SKM-1 (cell line): ENCODE results near the gene UBE2G2.

Source experiments
- DNase-seq: peaks from one replicate; lab custom pipeline; 2025; ENCODE audit not compliant: unreplicated experiment; lab: John Stamatoyannopoulos, UW

UBE2G2 gene

DNA sequence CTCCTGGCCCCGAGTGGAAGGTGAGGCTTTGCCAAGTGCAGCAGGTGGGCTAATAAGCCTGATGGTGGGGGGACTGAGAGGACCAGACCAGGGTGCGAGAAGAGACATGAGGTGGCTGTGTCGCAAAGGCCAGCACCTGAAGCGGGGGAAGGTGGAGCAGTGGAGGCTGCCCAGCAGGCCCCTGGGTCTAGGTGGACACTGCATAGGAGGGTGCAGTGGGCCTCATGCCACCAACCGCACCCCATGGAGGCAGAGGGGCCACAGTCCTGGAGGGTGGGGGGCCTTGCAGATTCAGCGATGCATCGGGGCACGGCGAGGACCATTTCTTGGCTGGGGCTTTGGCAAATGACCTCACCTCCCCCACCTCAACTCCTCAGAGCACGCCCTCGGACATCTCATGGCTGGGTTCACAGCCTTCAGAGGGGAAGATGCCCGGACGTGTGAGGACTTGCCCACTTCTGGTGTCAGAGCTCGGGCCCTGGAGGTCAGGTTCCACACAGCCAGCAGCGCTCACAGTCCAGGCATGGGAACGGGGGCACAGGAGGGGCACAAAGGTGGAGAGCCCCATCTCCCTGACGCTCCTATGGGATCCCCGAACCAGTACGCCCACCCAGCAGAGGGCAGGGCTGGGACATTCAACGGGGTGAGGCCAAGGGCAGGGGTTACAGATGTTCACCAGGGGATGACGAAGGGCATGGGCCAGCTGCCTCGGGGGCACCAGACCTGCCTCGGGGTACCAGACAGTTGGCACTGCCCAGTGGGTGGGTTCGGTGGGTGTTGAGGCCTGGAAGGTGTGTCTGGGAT is 35.4 kb downstream of the UBE2G2 start:
- no peak for DNase-seq

DNA sequence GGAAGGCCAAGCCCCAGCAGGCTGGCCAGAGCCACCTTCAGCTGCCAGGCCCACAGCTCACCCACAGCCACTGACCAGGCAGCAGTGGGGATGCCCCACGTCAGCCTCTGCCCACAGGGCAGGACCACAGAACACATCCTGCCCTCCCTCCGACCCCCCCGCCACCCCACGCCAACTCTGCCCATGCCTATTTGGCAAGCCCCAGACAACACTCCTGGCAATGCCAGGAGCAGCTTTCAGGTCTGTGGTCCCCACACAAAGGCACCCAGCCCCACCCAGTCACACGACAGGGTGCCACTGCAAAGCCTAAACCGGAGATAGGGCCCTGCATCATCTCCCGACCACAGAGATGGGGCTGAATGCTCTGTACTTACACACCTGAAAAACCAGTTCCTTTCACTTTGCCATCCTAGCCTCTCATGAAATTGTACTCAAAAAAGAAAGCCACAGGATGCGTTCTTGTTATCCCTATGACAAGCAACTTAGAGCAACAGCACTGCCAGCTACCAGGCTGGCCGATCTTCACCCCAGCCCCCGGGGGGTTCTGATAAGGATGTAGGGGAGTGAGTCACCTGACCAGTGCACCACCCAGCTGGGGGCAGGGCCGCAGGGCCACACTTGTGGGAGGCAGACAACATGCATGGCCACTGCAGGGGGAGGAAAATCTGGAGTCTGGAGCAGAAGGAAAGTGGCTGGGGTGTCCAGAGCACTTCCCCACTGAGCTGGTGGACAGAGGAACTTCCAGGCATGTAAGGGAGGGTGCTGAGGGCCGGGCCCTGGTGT is 36.2 kb downstream of the UBE2G2 start:
- no peak for DNase-seq

DNA sequence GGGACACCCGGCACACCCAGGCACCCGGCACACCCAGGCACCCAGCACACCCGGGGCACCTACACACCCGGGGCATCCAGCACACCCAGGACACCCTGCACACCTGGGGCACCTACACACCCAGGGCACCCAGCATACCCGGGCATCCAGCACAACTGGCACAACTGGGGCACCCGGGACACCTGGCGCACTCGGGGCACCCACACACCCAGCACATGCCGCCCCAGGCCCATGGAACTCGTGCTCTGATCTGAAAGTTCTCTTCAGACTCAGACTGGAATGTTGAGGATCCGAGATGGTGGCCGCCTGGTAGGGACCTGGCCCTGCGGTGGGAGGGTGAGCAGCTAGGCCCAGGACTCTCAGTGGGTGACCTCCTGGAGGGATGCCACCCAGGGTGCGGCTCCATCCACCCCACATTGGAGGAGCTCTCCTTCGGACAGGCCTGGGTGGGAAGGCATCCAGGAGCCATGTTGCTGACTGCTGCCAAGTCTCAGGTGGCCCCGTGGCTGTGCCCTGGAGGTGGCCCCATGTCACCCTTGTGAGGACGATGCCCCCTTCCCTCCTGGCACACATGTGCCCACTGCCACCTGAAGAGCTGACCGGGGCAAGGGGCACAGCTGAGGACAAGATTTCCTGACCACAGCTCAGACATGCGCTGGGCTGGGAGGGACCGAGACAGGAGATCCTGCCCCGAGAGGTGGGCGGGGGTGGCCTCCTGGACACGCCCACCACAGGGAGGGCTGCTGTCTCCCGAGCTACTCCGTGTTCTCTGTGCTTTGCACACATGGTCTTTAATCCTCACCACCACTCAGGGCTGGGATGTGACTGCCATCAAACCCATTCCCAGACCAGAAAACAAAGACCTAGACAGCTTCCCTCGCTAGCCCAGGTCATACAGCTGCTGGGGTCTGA is 37.0 kb downstream of the UBE2G2 start:
- DNase-seq: no peak

DNA sequence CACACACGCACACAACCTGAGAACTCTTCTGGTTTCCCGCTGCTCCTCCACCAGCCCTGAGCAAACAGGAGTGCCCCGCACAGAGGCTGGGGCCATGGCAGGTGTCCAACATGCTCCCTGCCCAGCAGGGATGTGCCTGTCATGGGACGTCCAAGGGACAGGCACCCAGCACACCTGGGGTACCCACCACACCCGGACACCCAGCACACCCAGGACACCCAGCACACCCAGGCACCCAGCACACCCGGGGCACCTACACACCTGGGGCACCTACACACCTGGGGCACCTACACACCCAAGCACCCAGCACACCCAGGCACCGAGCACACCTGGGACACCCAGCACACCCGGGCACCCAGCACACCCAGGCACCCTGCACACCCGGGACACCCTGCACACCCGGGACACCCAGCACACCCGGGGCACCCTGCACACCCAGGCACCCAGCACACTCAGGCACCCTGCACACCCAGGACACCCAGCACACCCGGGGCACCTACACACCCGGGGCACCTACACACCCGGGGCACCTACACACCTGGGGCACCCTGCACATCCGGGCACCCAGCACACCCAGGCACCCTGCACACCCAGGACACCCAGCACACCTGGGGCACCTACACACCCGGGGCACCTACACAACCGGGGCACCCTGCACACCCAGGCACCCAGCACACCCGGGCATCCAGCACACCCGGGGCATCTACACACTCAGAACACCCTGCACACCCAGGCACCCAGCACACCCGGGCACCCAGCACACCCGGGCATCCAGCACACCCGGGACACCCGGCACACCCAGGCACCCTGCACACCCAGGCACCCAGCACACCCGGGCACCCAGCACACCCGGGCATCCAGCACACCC is 37.9 kb downstream of the UBE2G2 start:
- DNase-seq: no peak

DNA sequence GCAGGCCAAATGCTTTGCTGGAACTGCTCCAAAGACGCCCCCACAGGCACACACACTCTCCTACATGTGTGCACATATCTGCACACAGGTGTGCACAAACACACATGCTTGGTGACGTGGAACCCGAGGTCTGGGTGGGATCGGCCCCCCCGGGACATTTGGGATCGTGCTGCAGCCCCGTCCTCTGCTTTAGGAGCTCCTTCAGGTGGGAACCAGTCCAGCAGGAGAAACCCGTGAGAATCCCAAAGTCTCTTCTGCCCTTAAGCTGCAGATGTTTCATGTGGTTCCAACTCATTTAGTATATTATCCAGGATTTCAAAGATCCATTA is 38.6 kb downstream of the UBE2G2 start:
- DNase-seq: no peak

DNA sequence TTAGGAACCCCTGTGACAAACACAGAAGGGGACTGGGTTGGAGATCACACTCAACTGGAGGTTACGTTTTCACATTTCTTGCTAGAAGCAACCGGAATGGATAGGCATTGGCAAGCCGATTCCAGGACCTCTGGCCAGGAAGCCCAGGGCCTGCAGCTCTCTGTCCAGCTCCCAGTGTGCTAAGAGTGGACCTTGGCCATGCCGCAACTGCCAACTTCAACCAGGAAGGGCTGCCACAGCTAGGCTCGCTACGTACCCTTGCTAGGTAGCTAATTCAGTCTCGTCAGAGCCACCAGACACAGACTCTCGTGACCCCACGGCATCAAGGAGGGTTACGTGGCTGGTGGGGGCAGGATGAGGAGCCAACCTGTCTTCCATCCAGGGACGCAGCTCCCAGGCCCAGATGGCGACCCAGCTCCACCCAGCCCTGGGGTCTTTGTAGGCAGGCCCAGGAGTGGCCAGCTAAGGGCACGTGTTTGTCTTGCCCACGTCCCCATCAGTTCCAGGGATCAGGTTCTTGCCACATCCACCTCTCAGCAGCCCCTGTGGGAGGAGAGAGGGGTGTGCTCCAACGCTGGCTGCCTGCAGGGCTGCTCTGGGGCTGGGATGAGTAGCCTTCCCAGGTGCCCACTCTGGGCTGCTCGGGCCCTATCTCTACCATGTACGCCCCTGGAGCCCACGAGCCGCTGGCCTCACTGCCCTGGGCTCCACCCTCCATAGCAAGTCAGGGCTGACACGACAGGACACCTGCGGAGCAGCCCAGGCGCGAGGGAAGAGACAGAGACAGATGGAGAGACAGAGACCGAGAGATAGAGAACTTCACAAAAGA is 39.2 kb downstream of the UBE2G2 start:
- DNase-seq: no peak

DNA sequence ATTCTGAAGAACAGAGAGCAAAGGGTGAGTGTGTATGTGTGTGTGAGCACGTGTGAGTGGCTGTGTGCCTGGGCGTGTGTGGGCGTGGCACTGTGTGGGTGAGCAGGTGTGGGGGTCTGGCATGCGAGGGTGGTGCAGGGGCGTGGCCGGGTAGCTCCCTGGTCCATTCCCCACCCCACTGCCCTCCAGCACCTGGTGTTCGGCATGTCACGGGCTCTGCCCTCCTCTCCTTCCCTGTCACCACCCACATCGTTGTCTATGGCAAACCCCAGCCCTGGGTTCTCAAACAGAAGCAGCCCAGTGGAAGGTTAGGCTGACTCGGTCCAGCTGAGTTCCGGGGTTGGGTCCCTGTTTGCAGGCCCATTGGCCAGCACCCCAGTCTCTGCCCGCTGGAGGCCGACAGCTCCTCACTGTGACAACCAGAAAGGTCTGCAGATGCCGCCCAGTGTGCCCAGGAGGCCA is 39.8 kb downstream of the UBE2G2 start:
- no peak for DNase-seq

DNA sequence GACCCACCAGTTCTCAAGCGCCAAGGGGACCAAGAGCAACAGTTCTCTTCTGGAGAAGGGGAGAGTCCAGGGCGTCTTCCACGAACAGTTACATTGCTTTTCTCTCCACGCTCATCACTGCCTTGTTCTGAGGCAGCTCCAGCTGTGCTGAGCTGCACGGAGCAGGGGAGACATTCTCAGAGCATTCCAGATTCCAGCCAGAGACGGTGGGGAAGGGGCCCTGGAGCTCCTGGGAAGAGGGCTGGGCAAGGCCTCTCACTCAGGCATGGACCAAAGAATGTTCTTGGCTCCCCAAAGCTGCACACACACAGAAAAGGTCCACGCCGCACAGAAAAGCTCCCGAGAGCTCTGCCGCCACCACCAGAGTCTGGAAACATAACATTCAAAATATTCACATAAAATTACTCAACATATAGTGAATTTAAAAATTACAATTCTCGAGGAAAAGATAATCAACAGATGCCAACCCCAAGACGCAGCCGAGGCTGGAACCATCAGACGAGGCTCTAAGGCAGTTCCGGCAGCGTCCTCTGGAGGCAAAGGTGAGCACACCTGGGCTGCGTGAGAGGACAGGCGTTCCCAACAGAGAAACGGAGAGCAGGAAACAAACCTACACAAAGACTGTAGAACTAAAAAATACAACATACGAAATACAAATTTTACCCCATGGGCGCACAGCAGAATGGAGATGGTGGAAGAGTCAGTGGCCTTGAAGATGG is 40.5 kb downstream of the UBE2G2 start:
- no peak for DNase-seq

DNA sequence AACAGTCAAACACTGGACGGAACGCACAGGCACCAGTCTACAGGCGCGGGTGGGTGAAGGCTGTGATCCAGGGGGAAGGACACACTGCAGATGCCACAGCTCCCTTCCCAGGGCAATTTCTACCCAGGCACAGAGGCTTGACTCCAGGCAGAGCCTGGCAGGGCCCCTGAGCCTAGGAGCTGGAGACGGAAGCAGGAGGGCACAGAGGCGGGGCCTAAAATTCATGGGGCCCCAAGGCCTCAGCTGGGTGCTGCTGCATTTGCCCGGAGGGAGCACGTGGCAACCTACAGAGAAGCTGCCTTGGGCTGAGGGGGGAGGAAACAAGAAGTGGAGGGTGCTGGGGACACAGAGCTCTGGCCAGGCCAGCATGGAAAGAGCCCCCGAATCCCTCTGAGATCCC is 41.2 kb downstream of the UBE2G2 start:
- DNase-seq: no peak

DNA sequence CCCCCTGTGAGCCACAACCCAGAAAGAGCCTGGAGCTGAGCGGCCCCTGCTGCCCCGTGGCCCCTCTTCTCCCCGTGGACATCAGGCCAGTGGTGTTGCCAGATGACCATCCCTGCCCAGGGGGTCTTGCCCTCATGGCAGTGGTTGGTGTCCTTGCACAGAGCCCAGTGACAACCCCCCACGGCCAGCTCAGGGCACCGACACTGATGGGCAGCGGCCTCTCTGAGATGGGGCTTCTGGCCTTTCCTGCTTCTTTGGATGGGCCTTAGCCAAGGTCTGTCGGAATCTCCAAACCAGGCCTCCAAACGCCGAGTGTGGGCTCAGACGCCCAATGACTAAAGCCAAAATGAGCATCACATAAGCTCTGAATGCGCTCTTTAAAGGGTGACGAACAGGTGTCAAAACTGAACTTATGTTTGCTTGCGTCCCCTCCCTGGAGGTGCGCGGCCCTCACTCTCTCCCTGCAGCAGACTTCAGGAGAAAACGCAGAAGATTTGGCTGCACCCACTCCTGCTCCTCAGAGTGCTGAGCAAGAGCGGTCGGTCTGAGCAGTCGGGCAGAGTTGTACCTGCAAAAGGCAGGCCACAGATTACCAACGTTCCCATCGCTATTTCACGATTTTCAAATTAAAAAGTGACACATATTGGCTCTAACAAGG is 41.9 kb downstream of the UBE2G2 start:
- DNase-seq: no peak

DNA sequence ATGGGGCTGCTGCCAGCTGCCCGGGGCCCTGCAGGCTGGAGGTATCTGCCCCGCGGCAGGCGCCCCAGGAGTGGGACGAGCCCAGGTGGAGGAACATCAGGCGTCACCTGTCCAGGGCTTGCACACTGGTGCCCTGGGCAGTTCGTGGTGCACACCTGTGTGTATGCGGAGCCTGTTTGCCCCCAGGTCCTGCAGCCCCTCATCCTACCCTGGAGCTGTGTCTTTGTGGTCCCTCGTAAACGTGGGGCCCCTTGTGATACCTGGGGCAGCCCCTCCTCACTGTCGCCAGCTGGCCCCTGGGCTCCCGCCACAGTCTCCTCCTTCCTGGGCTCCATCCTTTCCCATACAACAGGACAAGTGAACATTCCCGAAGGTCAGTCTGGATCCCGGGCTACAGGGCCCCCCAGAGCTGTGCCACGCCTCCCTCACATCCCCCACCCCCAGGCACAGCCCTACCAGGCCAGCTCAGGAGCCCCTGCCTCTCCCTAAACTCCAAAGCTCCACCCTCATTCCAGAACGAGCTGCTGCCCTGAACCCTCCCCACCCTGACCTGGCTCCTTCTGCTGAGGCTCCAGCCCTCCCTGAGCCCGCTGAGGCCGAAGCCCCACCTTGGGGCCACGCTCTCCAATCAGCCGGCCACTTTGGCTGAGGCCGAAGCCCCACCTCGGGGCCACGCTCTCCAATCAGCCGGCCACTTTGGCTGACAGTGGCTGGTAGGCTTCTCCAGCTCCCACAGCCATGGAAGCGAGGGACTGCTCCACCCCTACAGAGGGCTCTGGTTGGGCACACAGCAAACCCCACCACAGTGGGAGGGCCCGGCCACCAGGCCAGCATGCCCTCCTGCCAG is 42.6 kb downstream of the UBE2G2 start:
- no peak for DNase-seq

DNA sequence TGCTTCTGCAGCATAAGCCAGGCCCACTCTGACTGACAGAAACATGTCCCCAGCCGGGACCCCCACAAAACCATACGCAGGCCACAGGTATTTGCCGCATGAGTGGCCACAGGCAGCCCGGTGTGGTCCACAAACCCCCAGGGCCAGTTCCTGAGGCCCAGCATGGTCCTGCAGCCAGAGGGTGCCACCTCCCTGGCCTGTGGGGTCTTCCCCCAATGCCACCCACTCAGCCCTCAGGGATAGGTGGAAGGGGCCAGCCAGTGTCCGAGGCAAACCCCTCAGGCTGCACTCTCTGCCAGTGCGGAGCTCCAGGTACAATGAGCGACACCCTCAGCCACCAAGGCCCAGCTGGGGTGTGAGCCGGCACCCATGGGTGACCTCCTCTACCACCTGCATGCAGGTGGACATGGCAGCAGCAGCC is 43.5 kb downstream of the UBE2G2 start:
- no peak for DNase-seq

DNA sequence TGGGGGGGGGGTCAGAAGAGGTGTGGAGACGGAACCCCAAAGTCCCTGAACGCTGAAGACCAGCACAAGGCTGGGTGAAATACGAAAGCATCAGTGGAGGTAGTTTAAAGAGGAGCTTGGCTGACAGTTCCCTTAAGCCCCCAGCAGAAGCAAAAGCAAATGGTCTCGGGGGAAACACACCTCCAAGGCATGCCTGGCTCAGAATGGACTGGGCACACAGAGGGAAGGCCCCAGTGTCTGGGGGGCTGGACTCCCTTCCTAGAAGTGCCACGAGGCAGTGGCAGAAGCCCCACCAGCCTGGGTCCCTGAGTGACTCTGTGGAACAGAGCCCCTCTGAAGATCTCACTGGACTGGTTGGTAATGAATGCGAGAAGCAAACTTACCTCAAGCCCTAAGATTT is 43.9 kb downstream of the UBE2G2 start:
- DNase-seq: no peak

DNA sequence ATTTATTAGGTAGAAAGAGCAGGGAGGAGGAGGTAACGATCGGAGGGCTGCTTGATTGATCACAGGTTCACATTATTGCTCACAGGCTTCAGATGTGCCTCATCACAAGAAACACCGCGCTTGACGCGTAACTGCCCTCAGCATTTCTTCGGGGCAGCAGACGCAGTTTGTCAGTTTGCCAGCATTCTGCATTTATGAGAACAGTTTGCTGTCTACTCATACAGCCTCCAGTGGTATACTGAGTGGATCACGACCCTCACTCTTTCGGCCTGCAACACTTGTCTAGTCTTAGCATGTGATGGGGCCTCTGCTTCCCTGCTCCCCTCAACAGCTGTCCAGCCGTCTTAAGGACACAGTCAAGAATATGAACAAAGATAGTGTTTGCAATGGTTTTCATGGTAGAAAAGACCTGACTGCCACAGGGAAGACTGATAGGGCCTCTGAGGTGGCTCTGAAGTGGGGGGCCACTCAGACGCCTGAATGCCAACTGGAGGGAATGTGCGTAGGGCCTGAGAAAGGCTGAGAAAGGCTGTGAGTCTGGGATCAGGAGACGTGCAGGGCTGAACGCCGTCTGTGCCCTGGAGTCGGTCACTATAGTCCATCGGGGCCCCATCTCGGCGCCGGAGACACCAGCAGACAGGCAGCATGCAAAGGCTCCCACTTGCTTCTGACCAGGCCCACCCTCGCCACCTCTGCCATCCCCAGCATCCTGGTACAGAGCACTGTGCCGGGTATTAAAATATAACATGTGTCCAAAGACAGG is 45.0 kb downstream of the UBE2G2 start:
- DNase-seq: no peak

DNA sequence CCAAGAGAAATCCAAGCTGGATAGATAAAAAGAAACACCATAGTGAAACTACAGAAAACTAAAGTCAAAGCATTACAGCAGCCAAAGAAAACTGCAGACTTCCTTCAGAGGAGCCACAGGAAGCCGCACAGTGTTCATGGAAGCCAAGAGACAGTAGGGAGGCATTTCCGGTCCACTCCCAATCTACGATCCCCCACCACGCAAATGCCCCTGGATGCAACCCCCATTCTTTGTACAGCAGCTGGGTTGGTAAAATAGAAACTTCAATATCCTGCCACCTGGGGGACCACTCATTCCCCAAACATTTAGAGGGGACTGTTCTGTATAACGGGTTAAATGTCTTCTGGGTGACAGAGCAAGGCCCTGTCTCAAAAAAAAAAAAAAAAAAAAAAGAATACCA is 46.4 kb downstream of the UBE2G2 start:
- no peak for DNase-seq

DNA sequence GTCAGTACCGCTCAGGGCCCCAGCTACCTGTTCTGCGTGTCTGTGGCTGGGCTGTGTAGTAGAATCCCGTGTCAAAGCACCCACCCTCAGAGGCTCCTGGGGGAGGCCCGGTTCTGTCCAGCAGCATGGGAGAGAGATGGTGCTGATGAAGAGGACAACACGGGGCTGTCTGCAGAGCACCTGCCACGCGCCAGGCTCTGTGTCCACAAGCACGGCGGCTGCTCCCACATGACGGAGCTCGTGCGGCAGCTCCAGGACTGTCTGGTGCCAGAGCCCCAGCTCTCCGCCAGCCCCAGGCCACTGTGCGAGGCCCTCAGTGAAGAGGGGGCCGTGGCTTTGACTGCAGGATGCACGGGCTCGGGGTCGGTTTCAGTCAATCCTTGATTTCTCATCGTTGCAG is 48.3 kb downstream of the UBE2G2 start:
- DNase-seq: no peak
